IgD-negative memory B cell (primary cell): Measurements from ENCODE around the gene HDGF. TPM values are rescaled to one million over a fixed set of nuclear protein-coding genes. Genes with fewer than 3 reads are reported as not detected.

Experiments used
- H3K27ac Mint-ChIP-seq, 3 donors: one replicate each; pipeline ENCODE4 v1.8.0; 2020 to 2022; ENCODE audit warnings: mild to moderate bottlenecking in 3 of 3, mixed read lengths in 3 of 3, moderate library complexity in 1 of 3
- H3K27me3 Mint-ChIP-seq: one replicate; pipeline ENCODE4 v1.8.0; 2021; ENCODE audit warnings: mixed read lengths
- H3K36me3 Mint-ChIP-seq: one replicate; pipeline ENCODE4 v1.8.0; 2020; ENCODE audit warnings: mild to moderate bottlenecking, mixed read lengths
- H3K4me1 Mint-ChIP-seq, 3 donors: one replicate each; pipeline ENCODE4 v1.8.0; 2020 to 2022; ENCODE audit warnings: mixed read lengths in 3 of 3, mild to moderate bottlenecking in 1 of 3
- H3K4me3 Mint-ChIP-seq, 4 donors: one replicate each; pipeline ENCODE4 v1.8.0; 2020 to 2022; ENCODE audit warnings: mild to moderate bottlenecking in 4 of 4, mixed read lengths in 4 of 4, moderate library complexity in 3 of 4
- H3K9me3 Mint-ChIP-seq, 3 donors: one replicate each; pipeline ENCODE4 v1.8.0; 2020 to 2021; ENCODE audit warnings: mixed read lengths in 3 of 3, mild to moderate bottlenecking in 1 of 3
- polyA plus RNA-seq: library from polyadenylated mRNA; unstranded; fragments of 300-500 nt; fragmentation: Illumina TruSeq; gene quantifications from one replicate; pipeline ENCODE4 v1.2.3, GENCODE V29; 2021

The HDGF gene
- polyA plus RNA-seq, 1 donor from 2014 or later: 17.8 TPM

DNA sequence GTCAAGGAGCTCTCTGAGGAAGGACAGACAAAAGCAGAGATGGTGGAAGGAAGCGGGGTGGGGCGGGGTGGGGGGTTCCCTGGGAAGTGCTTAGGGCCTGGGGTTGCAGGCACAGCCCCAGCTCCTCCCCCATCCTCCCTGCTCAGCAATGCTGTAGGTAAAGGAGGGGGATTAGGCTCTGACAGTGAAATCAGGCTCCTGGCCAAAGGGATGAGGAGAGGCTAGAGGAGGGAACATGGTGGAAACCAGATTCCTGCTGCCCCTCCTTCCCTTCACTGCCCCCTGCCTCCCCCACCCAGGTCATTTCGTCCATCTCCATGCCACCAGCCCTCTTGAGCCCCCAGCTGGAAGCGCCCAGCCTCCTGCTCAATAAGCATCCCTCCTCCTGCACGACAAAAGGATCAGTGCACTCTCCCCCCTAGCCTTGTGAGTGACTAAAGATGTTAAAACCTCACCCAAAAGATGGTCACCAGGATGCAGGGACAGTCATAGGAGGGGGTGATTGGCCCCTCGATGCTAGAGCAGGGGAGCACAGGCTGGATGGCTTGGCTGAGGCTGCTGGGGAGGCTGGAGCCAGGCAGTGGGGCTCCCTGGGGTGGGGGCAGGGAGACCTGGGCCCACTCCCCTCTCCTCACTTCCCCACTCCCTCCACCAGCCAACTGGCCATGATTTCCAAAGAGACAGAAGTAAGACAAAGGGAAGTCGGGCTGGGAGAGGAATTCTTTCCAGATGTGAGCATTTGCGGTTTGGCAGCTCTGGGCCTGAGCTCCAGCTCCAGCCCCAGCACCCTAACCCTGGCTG lies 43.9 kb downstream of the HDGF start:
- H3K27ac Mint-ChIP-seq: no peak overlapping the region
- H3K4me1 Mint-ChIP-seq: peaks cover 0 to 12% (median 4%) of the 10 kb centered on the region in 3 donors
- no peaks in the 10 kb centered on the region for H3K9me3 Mint-ChIP-seq
- no peaks in the 10 kb centered on the region for H3K36me3 Mint-ChIP-seq
- H3K27me3 Mint-ChIP-seq: peaks cover 23% of the 10 kb centered on the region
- peak overlapping the region in 3 of 4 donors; percentile 78 to 83 (median 79) for H3K4me3 Mint-ChIP-seq

DNA sequence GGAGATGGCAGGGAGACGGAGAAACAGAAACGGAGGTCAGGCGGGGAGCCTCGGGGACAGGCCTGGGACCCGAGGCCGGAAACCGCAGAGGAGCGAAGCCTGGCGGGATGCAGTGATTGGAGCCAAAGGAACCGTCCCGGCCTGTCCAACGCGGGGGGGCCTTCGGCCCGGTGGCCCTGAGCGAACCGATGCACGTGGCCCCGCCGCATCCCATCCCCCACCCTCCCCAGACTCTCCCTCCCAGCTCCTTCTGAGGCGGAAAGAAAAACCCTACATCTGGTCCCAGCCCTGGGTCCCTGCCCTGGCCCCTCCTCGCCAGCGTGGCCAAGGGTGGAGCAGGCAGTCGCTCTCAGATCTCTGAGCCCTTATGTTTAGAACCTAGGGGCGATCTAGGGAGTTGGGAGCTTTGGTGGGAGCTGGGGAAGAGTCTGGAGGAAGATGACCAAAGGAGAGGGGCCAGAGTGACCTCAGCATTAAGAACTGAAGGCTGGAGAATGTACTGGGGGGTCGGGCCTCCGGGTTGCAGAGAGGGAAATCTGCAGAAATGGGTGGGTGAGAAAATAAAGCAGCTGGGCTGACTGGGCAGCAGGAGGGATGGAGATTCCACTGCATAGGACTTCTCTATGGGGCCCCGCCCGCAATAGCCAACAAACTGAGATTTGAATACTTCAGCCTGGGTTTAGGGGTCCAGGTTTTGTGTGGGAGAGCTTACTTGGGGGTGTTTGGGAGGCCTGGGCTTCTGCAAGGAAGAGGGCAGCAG lies 44.6 kb downstream of the HDGF start:
- Mint-ChIP-seq H3K27ac (no peak overlapping the region), H3K36me3 (no peaks in the 10 kb centered on the region)

DNA sequence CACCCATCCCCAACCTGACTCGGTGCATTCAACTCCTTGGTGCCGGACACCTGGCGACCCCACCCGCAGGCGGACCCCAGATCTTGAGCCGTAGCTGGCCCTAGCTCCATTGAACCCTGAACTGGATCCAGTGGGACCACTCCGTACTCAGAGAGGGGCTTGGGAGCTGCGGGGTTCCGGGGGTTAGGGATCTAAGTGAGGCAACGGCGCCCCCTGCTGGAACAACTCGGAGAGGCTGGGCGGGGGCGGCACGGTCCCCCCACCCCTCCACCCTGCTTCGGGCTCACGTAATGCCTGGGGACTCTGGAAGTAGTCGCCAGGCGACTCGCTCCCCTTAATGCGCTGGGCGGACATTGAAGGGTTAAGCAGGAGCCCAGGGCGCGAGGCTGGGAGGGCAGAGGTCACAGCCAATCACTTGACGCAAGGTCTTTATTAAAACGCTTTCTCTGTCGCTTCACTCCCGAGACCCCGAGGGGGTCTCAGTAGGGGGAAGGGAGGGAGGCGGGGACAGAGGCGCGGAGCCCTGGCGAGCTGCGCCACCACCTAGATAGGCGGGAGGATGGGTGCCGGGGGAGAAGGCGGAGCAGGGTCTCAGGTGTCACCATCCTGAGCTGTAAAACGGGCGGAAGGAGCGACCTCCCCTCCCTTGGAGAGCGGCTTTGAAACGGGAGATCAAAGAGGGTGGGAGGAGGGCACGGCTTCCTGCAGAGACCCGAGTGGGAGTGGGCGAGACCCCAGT lies 45.4 kb downstream of the HDGF start:
- H3K27ac Mint-ChIP-seq: peak overlapping the region in 1 of 3 donors; percentile 29
- H3K4me3 Mint-ChIP-seq: peak overlapping the region; percentile 79 to 92 (median 88)
- H3K9me3 Mint-ChIP-seq: no peaks in the 10 kb centered on the region
- H3K4me1 Mint-ChIP-seq: peaks cover 0 to 12% (median 4%) of the 10 kb centered on the region in 3 donors
- H3K27me3 Mint-ChIP-seq: peaks cover 32% of the 10 kb centered on the region
- H3K36me3 Mint-ChIP-seq: no peaks in the 10 kb centered on the region

More for the DNA sequence above, 44.6 kb downstream of the HDGF start:
- Mint-ChIP-seq H3K27me3 (peaks cover 28% of the 10 kb centered on the region), H3K4me1 (peaks cover 0 to 12% (median 4%) of the 10 kb centered on the region in 3 donors), H3K4me3 (peak overlapping the region; percentile 79 to 92 (median 88)), H3K9me3 (no peaks in the 10 kb centered on the region)

DNA sequence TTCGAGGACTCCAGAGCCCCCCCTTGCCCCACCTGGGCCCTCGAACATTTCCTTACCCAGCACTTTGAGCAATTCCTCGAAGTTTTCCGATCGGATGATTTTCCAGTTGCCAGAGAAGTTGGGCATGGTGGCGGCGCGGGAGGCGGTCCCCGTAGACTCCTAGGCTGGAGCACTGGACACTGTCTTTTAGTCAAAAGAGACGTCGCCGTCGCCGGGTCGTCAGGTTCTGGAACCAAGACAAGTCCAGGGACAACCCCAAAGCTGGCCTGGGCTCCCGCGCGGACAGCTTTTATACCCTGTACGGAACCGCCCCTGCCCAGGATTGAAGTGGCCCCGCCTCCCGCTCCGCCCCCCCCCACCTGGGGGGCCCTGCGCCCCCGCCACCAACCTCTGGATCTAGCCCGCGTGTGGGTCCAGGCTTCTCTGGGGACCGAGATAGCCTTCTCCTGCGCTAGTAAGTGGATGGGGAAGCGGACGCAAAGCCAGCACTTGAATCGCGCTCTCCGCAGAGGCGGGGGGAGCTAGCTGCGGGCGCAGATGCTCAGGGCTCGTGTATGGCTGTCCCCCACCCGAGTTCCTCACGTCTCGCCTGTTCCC lies 46.1 kb downstream of the HDGF start, which contains the start of gene CRABP2:
Gene CRABP2 (minus strand): TSS at position 263 of the 597 bp plus-strand sequence. CDS start 137 bp downstream, at position 126.
- Mint-ChIP-seq H3K27me3 (peaks cover 32% of the 10 kb centered on the region), H3K27ac (peak within 1 kb of the TSS in 1 of 3 donors; percentile 29), H3K4me3 (peak within 1 kb of the TSS; percentile 79 to 92 (median 88)), H3K4me1 (peaks cover 0 to 12% (median 4%) of the 10 kb centered on the region in 3 donors), H3K36me3 (no peaks in the 10 kb centered on the region), H3K9me3 (no peaks in the 10 kb centered on the region)

DNA sequence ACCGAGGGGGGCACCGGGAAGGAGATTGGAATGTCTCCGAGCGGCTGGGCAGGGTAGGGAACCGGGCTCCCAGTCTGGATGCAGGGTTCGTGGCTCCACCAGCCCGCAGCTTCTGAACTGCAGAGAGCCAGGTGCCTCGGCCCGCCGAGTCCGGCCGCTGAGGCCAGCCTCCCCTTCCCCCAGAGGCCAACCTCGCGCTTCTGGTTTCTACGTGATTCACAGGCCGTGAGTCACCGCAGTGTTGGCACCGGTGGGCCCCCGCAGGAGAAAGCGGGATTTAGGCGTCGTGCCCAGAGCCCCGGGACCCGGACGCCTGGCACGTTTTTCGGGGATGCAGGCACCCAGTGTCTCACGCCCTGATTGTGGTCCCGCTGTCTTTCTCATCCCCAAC lies 46.5 kb downstream of the HDGF start:
- H3K27me3 Mint-ChIP-seq: peaks cover 32% of the 10 kb centered on the region

DNA sequence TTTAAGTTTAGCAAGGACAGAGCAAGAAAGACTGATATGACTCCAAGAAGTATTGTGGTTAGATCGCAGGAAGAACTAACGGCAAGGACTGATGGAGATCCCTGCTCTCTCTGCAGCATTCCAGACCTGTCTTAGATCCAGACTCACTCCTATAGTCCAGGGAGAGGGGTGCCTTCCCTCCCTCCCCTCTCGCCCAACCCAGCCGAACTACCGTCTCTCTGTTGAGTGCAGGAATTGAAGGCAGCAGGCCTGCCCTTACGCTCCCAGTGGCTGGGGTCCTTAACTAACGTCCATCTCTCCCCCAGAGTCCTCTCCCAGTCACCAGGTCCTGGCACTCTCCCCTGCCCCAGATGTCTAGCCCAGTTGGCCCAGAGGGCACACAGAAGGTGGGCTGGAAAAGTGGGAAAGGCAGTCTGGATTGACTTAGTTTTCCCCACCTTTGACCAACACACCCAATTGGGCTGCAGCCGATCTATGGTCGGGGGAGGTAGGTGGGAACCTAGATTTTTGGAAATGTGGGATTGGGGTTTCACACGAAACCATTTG lies 47.2 kb downstream of the HDGF start:
- Mint-ChIP-seq H3K9me3 (no peaks in the 10 kb centered on the region), H3K4me3 (peak overlapping the region; percentile 13 to 82 (median 58)), H3K4me1 (peaks cover 0 to 12% (median 4%) of the 10 kb centered on the region in 3 donors), H3K27ac (no peak overlapping the region), H3K36me3 (no peaks in the 10 kb centered on the region), H3K27me3 (peaks cover 33% of the 10 kb centered on the region)

More for the DNA sequence above, 46.5 kb downstream of the HDGF start:
- Mint-ChIP-seq H3K4me3 (peak overlapping the region; percentile 44 to 92 (median 74)), H3K4me1 (peaks cover 0 to 12% (median 4%) of the 10 kb centered on the region in 3 donors), H3K27ac (no peak overlapping the region), H3K9me3 (no peaks in the 10 kb centered on the region), H3K36me3 (no peaks in the 10 kb centered on the region)

DNA sequence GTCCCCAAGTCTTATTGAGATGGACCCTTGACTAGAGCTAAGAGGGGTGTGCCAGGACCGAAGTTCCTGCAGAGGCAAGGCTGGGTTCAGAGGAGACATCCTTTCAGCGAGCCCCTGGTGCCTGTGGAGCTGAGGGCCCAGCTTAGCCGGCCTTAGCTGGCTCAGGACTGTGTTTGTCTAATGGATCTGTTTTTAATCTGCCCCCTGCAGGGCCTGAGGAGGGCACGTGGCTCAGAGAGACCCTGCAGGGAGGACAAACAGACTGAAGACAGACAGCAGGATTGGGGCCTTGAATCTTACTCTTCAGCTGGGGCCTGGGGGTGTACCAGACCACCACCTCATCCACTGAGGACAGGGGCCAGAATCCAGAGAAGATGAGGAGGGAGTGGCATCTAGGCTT lies 47.7 kb downstream of the HDGF start:
- Mint-ChIP-seq H3K36me3 (peaks cover 2% of the 10 kb centered on the region), H3K27me3 (peaks cover 33% of the 10 kb centered on the region), H3K27ac (no peak overlapping the region), H3K4me1 (peaks cover 0 to 12% (median 4%) of the 10 kb centered on the region in 3 donors), H3K9me3 (no peaks in the 10 kb centered on the region), H3K4me3 (peak overlapping the region in 2 of 4 donors; percentile 44 to 82)

DNA sequence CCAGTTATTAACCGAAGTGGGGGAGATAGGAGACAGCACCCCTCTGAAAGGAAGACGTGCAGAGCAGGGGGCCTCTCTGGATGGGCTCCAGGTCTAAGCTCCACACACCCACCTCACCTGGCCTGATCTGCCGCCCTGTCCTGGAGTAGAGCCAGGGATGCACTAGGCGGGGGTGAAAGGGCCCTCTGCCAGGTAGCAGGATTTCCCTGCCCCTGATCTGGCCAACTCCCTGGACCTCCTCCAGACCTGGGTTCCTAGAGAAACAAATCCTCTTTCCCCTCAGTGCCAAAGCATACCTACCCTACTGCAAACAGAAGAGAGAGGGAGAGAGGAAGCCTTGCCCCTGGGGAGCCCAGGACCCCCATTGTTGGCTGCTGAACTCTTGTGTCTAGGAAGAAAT lies 48.1 kb downstream of the HDGF start:
- Mint-ChIP-seq H3K27ac (no peak overlapping the region), H3K27me3 (peaks cover 33% of the 10 kb centered on the region), H3K4me1 (peaks cover 0 to 12% (median 4%) of the 10 kb centered on the region in 3 donors), H3K4me3 (no peak overlapping the region), H3K36me3 (peaks cover 2% of the 10 kb centered on the region), H3K9me3 (no peaks in the 10 kb centered on the region)

DNA sequence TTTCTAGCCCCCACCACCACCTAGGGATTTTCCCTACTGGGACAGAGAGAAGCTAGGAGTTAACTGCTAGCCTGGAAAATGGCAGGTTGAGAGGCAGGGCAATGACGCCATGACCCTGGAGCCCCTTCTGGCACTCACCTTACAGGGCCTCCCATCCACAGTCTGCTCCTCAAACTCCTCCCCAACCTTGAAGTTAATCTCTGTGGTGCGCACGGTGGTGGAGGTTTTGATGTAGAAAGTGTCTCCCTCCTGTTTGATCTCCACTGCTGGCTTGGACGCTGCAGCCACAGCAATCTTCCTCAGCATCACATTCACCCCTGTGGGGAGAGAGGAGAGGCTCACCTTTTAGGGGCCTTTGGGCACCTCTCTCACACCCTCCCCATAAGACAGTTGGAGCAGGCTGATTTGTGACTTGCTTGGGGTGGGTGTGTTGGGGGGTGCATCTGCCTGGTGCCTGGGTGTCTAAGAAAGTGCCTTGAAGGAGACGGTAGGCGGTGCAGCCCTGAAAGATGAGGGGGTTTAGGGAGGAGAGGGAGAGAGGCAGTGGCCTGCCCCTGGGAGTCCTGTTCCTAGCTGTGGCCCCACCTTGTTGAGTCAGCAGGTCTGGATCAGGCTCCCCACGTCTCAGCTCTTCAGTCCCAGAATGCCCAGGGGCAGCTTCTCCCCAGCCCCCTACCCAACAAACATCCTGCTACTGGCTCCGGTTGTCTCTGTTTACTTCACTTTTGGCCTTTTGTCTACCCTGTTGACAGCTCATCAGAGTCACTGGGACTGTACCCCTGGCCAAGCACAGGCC lies 50.5 kb downstream of the HDGF start:
- no peaks in the 10 kb centered on the region for H3K9me3 Mint-ChIP-seq
- H3K27me3 Mint-ChIP-seq: peaks cover 48% of the 10 kb centered on the region
- peaks cover 0 to 10% (median 6%) of the 10 kb centered on the region in 3 donors for H3K4me1 Mint-ChIP-seq
- H3K27ac Mint-ChIP-seq: no peak overlapping the region
- H3K4me3 Mint-ChIP-seq: no peak overlapping the region
- H3K36me3 Mint-ChIP-seq: peaks cover 6% of the 10 kb centered on the region

DNA sequence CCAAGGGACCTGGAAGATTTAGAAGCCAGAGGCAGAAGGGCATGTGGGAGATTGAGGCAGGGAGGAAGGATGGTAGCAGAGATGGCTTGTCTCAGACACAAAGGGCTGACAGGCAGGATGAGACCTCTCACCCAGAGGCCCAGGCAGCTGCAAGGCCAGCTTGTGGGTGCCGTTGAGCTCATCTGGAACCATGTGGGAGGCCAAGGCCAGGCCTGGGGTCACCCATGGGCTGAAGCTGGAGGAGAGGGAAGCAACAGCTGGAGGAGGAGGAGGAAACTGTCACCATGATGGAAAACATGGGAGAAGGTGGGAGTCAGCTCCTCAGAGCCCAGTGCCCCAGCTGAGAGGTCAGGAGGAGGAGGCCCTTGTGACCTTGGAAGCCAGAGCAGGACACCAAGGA lies 52.5 kb downstream of the HDGF start:
- H3K27me3 Mint-ChIP-seq: peaks cover 42% of the 10 kb centered on the region
- no peak overlapping the region for H3K27ac Mint-ChIP-seq
- no peaks in the 10 kb centered on the region for H3K9me3 Mint-ChIP-seq
- H3K4me3 Mint-ChIP-seq: no peak overlapping the region
- H3K36me3 Mint-ChIP-seq: peaks cover 6% of the 10 kb centered on the region
- H3K4me1 Mint-ChIP-seq: peaks cover 0 to 1% (median under 1%) of the 10 kb centered on the region in 3 donors

DNA sequence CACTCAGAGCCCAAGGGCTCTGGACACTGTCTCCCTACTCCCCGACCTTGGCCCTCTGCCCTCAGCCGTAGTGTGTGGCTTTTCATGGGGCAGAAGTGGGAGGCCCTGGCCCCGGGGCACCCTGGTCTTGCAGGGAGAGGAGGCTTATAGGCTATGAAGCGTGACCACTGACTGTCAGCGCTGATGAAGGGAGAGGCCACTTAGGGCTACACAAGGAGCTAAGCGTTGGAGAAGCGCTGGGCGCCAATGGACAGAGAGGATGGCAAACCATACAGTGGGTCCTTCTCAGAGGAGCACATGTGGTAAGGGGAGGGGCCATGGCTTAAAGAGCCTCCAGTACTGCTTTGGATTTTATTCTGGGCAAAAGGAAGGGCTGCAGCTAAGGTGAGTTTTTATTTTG lies 54.0 kb downstream of the HDGF start:
- Mint-ChIP-seq H3K36me3 (peaks cover 8% of the 10 kb centered on the region), H3K9me3 (no peaks in the 10 kb centered on the region), H3K4me3 (no peak overlapping the region), H3K4me1 (peaks cover 0 to 2% (median 1%) of the 10 kb centered on the region in 3 donors), H3K27me3 (peaks cover 41% of the 10 kb centered on the region), H3K27ac (no peak overlapping the region)

DNA sequence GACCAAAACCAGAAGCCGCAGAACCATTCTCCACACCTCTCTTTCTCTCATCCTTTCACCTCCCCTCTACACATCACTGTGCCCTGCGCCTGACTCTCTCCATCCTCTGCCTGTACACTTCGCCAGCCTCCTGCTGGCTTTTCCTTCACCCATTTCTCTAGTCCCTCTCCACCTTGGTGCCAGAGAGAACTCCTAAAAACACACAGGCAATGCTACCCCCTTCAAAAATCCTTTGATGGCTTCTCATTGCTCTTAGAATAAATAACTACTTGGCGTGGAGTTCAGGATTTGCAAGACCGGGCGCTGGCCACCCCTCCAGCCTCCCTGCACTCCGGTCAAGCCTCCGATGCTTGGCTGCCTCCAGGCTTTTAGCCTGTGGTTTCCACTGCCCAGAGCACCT lies 54.7 kb downstream of the HDGF start:
- Mint-ChIP-seq H3K4me3 (no peak overlapping the region), H3K27ac (no peak overlapping the region), H3K9me3 (no peaks in the 10 kb centered on the region), H3K27me3 (peaks cover 42% of the 10 kb centered on the region), H3K4me1 (peaks cover 3 to 4% (median 4%) of the 10 kb centered on the region in 3 donors), H3K36me3 (peaks cover 8% of the 10 kb centered on the region)

DNA sequence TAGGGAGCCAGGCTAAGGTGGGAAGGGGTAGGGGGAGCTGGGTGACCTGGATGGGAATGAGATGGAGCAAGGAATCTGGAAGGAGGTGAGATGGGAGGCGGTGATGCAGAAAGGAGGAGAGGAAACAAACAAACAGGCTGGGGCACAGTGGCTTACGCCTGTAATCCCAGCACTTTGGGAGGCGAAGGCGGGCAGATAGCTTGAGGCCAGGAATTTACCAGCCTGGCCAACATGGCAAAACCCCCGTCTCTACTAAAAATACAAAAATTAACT lies 56.8 kb downstream of the HDGF start:
- Mint-ChIP-seq H3K4me1 (peaks cover 4% of the 10 kb centered on the region in 3 donors), H3K27me3 (peaks cover 54% of the 10 kb centered on the region), H3K27ac (no peak overlapping the region), H3K9me3 (peaks cover 0 to under 1% (median 0%) of the 10 kb centered on the region in 3 donors), H3K4me3 (no peak overlapping the region), H3K36me3 (peaks cover 8% of the 10 kb centered on the region)
